ENCODE measurements around the gene HS6ST3. TPM values are rescaled to one million over a fixed set of nuclear protein-coding genes. Genes with fewer than 3 reads are reported as not detected.

HS6ST3 gene
- total and polyA plus RNA-seq, 9 of the 15 experiments (the other 6 are each of a cell fraction or from before 2014, with no cell fraction given), result not detected

- TF ChIP-seq ZNF639 (CRISPR knock-in tag; conservative IDR thresholded peaks at IDR 0.05 in 1 of 2, IDR thresholded peaks at IDR 0.05 in 1 of 2) (no peak), ZHX1 (conservative IDR thresholded peaks at IDR 0.05; ENCODE audit: low read length) (no peak), EP300 (IDR thresholded peaks at IDR 0.05; ENCODE audit: low read length) (no peak), DMBX1 (CRISPR knock-in tag; IDR thresholded peaks at IDR 0.05; ENCODE audit: borderline replicate concordance) (no peak), POLR2G (IDR thresholded peaks at IDR 0.05; ENCODE audit: low read depth, low read length) (no peak), ZNF583 (CRISPR knock-in tag; IDR thresholded peaks at IDR 0.05) (no peak), PHF8 (IDR thresholded peaks at IDR 0.05; ENCODE audit: borderline replicate concordance, low read length) (no peak), HLTF (IDR thresholded peaks at IDR 0.05) (no peak)
Measured at GRCh38 chr13:96848286-96848685, 758.4 kb downstream of the HS6ST3 start (continued).
